ENCODE data around the gene ATF4. TPM values are rescaled to one million over a fixed set of nuclear protein-coding genes. Genes with fewer than 3 reads are reported as not detected.
A peak's percentile ranks its signal among the peaks of the same experiment; 100 is the strongest.

The ATF4 gene
- total and polyA plus RNA-seq, 2 of the 13 experiments (the other 11 are each of a cell fraction or from before 2014, with no cell fraction given): 486 to 1,297 TPM

- ChIA-PET CTCF (ENCODE audit: low intra/inter-chr PET ratio, low total read pairs) (interaction anchor here (1.7 to 2.9 kb wide), 2 partner anchors 20 to 22 kb away, joined by 11 to 12 read pairs; no protein-coding TSS in a partner anchor), POLR2A (interaction anchor here (0.8 to 4.2 kb wide), 9 partner anchors 7 to 19 kb away, joined by 3 to 32 read pairs (median 7); partner anchors contain the start of gene MIEF1)
- Histone ChIP-seq H3K27me3 (ENCODE audit: control insufficient read depth in 1 of 2, insufficient read depth in 2 of 2, low read length in 2 of 2) (no peaks in the 10 kb centered on the region; a peak in 1 of 5 replicates), H3K4me1 (ENCODE audit: insufficient read depth, low read length) (peaks cover 19% of the 10 kb centered on the region), H3K79me2 (ENCODE audit: insufficient read depth, low read length) (peaks cover 18% of the 10 kb centered on the region), H3K9me3 (ENCODE audit: low read length) (no peaks in the 10 kb centered on the region), H3K4me2 (ENCODE audit: low read depth, low read length) (no peak overlapping the region), H4K20me1 (ENCODE audit: insufficient read depth, low read length) (peaks cover 16% of the 10 kb centered on the region; the same call in 1 of the 2 replicates), H3K27ac (ENCODE audit: extremely low read length, insufficient read depth, low read length) (no peak overlapping the region), H3K9ac (ENCODE audit: insufficient read depth, low read depth, low read length) (no peak overlapping the region), H3K36me3 (replicated peaks in 1 of 2; ENCODE audit: control insufficient read depth in 1 of 2, insufficient read depth in 2 of 2, low read length in 2 of 2) (peaks cover 33 to 57% of the 10 kb centered on the region in 2 experiments), H3K4me3 (replicated peaks in 1 of 3; ENCODE audit: insufficient read depth in 1 of 3, low read depth in 2 of 3, low read length in 3 of 3) (no peak overlapping the region), H2AFZ (ENCODE audit: low read length) (no peak overlapping the region)
- in situ Hi-C loops (cut with HindIII; ENCODE audit: extremely low pct_ligation_motif_present, low pct_unique_long_range_greater_than_20kb): no loop called here
- TF ChIP-seq RBFOX2 (IDR thresholded peaks at IDR 0.05; ENCODE audit: low read depth, low read length) (0 out of 2 replicates have a peak, but pooled peaks have one; percentile 9), RBM22 (optimal IDR thresholded peaks at IDR 0.05; ENCODE audit: low read length) (peak; percentile 54), SRSF4 (IDR thresholded peaks at IDR 0.05; ENCODE audit: low read depth, low read length, poor library complexity, severe bottlenecking) (no peak)
- 95% methylated on average over 12 of the region's 12 CpGs for WGBS (ENCODE audit: low lambda C conversion rate)
- ATAC-seq (no peak), DNase-seq (ENCODE audit: low spot score) (no peak), FAIRE-seq (no peak)
- intact Hi-C loops (cut with micrococcal nuclease; ENCODE audit: unreplicated experiment): no loop called here
- no TSS peak for BruUV-seq (replicated peaks)
Observed at GRCh38 chr22:39515266-39516050, 4.9 kb upstream of the ATF4 start.

GRCh38 chr22:39517470-39517869 lies 2.9 kb upstream of the ATF4 start:
- Histone ChIP-seq H3K27ac (ENCODE audit: extremely low read length, insufficient read depth, low read length) (no peak overlapping the region), H3K4me2 (ENCODE audit: low read depth, low read length) (no peak overlapping the region), H3K27me3 (ENCODE audit: control insufficient read depth in 1 of 2, insufficient read depth in 2 of 2, low read length in 2 of 2) (no peaks in the 10 kb centered on the region; a peak in 1 of 5 replicates), H3K79me2 (ENCODE audit: insufficient read depth, low read length) (peaks cover 35% of the 10 kb centered on the region), H3K4me3 (replicated peaks in 1 of 3; ENCODE audit: insufficient read depth in 1 of 3, low read depth in 2 of 3, low read length in 3 of 3) (no peak overlapping the region), H3K9ac (ENCODE audit: insufficient read depth, low read depth, low read length) (no peak overlapping the region), H4K20me1 (ENCODE audit: insufficient read depth, low read length) (peaks cover 35% of the 10 kb centered on the region), H3K4me1 (ENCODE audit: insufficient read depth, low read length) (peaks cover 31% of the 10 kb centered on the region), H3K36me3 (replicated peaks in 1 of 2; ENCODE audit: control insufficient read depth in 1 of 2, insufficient read depth in 2 of 2, low read length in 2 of 2) (peaks cover 26 to 51% of the 10 kb centered on the region in 2 experiments), H2AFZ (ENCODE audit: low read length) (no peak overlapping the region), H3K9me3 (ENCODE audit: low read length) (no peaks in the 10 kb centered on the region)
- no peak for FAIRE-seq
- CTCF ChIA-PET (ENCODE audit: low intra/inter-chr PET ratio, low total read pairs): no interaction called here
- intact Hi-C loops (cut with micrococcal nuclease; ENCODE audit: unreplicated experiment) (no loop called here), in situ Hi-C loops (cut with HindIII; ENCODE audit: extremely low pct_ligation_motif_present, low pct_unique_long_range_greater_than_20kb) (no loop called here)
- BruUV-seq (replicated peaks): no TSS peak
- 79% methylated on average over 3 of the region's 3 CpGs for WGBS (ENCODE audit: low lambda C conversion rate)
- no peak for ATAC-seq
- POLR2A ChIA-PET: interaction anchor here (0.7 to 4.2 kb wide), 5 partner anchors 10 to 19 kb away, joined by 3 to 32 read pairs (median 3); partner anchors contain the start of gene MIEF1
- no peak for DNase-seq (ENCODE audit: low spot score)
- TF ChIP-seq POLR2A (IDR thresholded peaks at IDR 0.05; ENCODE audit: insufficient read depth in 1 of 2, low read depth in 2 of 2, low read length in 2 of 2) (peak in 1 of 2 experiments; percentile 28; a peak in 1 of 4 replicates), NFKBIZ (CRISPR knock-in tag; IDR thresholded peaks at IDR 0.05) (no peak), RBFOX2 (IDR thresholded peaks at IDR 0.05; ENCODE audit: low read depth, low read length) (0 out of 2 replicates have a peak, but pooled peaks have one; percentile 17), BORCS8-MEF2B (CRISPR knock-in tag; IDR thresholded peaks at IDR 0.05) (no peak), SSRP1 (CRISPR knock-in tag; IDR thresholded peaks at IDR 0.05) (0 out of 2 replicates have a peak, but pooled peaks have one; percentile 48), DZIP1 (CRISPR knock-in tag; IDR thresholded peaks at IDR 0.05) (no peak), POLR2AphosphoS5 (IDR thresholded peaks at IDR 0.05; ENCODE audit: low read depth, low read length) (peak; percentile 11; the same call in 1 of the 2 replicates), USF2 (IDR thresholded peaks at IDR 0.05; ENCODE audit: low read depth, low read length) (no peak), USF2 (CRISPR knock-in tag; IDR thresholded peaks at IDR 0.05; ENCODE audit: borderline replicate concordance) (no peak), NCOA2 (CRISPR knock-in tag; IDR thresholded peaks at IDR 0.05) (no peak)

All from HepG2 (cell line).